Measurements from ENCODE around the gene SYP. TPM values are rescaled to one million over a fixed set of nuclear protein-coding genes. Genes with fewer than 3 reads are reported as not detected.

SYP gene
- total and polyA plus RNA-seq, 10 of the 15 experiments (the other 5 are each of a cell fraction or from before 2014, with no cell fraction given): 0.34 to 1.7 (median 0.74) TPM

DNA sequence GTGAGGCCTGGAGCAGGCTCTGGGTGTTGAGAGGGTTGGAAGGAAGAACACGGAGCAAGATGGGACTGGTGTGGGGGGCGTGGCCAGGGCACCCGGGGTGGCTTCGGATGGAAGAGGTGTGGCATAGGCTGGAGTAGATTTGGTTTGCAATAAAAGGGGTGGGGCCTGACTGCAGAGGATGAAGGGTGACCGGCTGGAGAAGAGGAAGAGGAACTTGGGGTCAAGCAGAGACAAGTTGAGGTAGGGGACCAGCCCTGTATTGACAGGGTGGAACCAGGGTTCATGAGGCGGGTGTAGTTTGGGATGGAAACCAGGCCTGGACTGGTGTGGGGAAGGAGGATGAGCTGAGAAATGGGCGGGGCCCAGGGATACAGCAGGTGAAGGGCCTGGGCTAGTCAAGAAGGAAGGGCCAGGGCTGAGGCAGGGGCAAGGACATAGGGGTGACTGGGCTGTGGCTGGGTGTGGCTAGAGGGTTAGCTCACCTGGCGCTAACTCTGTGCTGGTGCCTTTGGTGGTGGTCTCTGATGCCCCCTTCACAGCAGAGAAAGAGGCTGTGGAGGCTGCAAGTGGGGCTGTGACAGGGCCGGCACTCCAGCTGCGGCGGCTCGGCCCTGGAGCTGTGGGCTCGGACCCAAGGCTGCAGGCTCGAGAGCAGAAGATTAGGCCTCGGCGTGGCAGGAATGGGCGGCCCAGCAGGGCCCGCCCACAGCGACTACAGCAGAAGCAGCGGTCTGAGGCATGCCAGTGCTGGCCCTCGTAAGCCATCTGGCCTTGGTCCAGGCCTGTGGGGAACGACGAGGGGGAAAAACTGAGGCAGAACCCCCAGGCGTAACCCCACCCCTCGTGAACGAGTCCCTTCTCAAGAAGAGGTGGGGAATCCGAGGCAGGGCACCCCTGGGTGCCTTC is 23.3 kb downstream of the SYP start:
- in situ Hi-C loops (cut with MboI): no loop called here
- RAD21 ChIA-PET (ENCODE audit: unreplicated experiment): interaction anchor here (1.0 kb wide), 1 partner anchor 34 kb away, joined by 4 read pairs; no protein-coding TSS in a partner anchor
- ATAC-seq (no peak), DNase-seq (ENCODE audit: low read depth, low spot score) (no peak), FAIRE-seq (no peak)
- CTCF ChIA-PET: interaction anchor here (1.0 to 1.1 kb wide), 2 partner anchors 8 to 21 kb away, joined by 3 to 4 read pairs; no protein-coding TSS in a partner anchor
- Histone ChIP-seq H3K4me2 (ENCODE audit: control insufficient read depth, insufficient read depth) (no peak overlapping the region), H4K20me1 (ENCODE audit: control insufficient read depth, insufficient read depth) (no peaks in the 10 kb centered on the region), H2AFZ (ENCODE audit: control insufficient read depth, low read depth, low read length) (no peak overlapping the region), H3K27me3 (replicated peaks in 1 of 2; ENCODE audit: control insufficient read depth in 2 of 2, insufficient read depth in 2 of 2, low read length in 1 of 2) (no peaks in the 10 kb centered on the region), H3K4me3 (no peak overlapping the region), H3K4me1 (ENCODE audit: control insufficient read depth, insufficient read depth, low read length) (peaks cover 5% of the 10 kb centered on the region; the same call in 1 of the 2 replicates), H3K27ac (ENCODE audit: control insufficient read depth, insufficient read depth) (no peak overlapping the region), H3K36me3 (ENCODE audit: control insufficient read depth in 2 of 2, insufficient read depth in 2 of 2, low read length in 1 of 2) (no peaks in the 10 kb centered on the region; a peak in 3 of 4 replicates), H3K9me3 (replicated peaks; ENCODE audit: control insufficient read depth, insufficient read depth, low read length) (no peaks in the 10 kb centered on the region; the same call in 2 of the 3 replicates), H3K9ac (ENCODE audit: control insufficient read depth, insufficient read depth, low read length) (no peak overlapping the region), H3K79me2 (ENCODE audit: control insufficient read depth, insufficient read depth, low read length) (peaks cover 6% of the 10 kb centered on the region)
- POLR2A ChIA-PET: interaction anchor here (0.6 to 0.9 kb wide), 2 partner anchors 9 to 1832 kb away, joined by 3 read pairs; no protein-coding TSS in a partner anchor
- intact Hi-C loops (cut with micrococcal nuclease; ENCODE audit: unreplicated experiment): no loop called here
- TF ChIP-seq RAD51 (IDR thresholded peaks at IDR 0.05): no peak
- TF ChIP-seq RCOR1 (conservative IDR thresholded peaks at IDR 0.05; ENCODE audit: low read depth, low read length): no peak
- TF ChIP-seq, protein P1, sequence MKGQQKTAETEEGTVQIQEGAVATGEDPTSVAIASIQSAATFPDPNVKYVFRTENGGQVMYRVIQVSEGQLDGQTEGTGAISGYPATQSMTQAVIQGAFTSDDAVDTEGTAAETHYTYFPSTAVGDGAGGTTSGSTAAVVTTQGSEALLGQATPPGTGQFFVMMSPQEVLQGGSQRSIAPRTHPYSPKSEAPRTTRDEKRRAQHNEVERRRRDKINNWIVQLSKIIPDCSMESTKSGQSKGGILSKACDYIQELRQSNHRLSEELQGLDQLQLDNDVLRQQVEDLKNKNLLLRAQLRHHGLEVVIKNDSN (IDR thresholded peaks at IDR 0.05; ENCODE audit: borderline replicate concordance, extremely low read length, insufficient read depth, low read depth, low read length): no peak
- TF ChIP-seq TCF12 (IDR thresholded peaks at IDR 0.05; ENCODE audit: low read depth, low read length): no peak
- no peak for TF ChIP-seq NFIC (IDR thresholded peaks at IDR 0.05; ENCODE audit: low read depth, low read length)
- TF ChIP-seq SMC3 (IDR thresholded peaks at IDR 0.05; ENCODE audit: borderline replicate concordance, low read length): no peak
- no peak for TF ChIP-seq BRCA1 (IDR thresholded peaks at IDR 0.05; ENCODE audit: low read depth, low read length)
- no peak for TF ChIP-seq MYC (IDR thresholded peaks at IDR 0.05; ENCODE audit: insufficient read depth, insufficient read length, insufficient replicate concordance, low read length, severe bottlenecking)
- TF ChIP-seq, protein P2, sequence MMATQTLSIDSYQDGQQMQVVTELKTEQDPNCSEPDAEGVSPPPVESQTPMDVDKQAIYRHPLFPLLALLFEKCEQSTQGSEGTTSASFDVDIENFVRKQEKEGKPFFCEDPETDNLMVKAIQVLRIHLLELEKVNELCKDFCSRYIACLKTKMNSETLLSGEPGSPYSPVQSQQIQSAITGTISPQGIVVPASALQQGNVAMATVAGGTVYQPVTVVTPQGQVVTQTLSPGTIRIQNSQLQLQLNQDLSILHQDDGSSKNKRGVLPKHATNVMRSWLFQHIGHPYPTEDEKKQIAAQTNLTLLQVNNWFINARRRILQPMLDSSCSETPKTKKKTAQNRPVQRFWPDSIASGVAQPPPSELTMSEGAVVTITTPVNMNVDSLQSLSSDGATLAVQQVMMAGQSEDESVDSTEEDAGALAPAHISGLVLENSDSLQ (IDR thresholded peaks at IDR 0.05): no peak
- no peak for TF ChIP-seq KLF5 (IDR thresholded peaks at IDR 0.05; ENCODE audit: partially characterized antibody)
- TF ChIP-seq EP300 (IDR thresholded peaks at IDR 0.05; ENCODE audit: borderline replicate concordance in 1 of 2, control insufficient read depth in 1 of 2, low read depth in 2 of 2, low read length in 2 of 2): no peak
- TF ChIP-seq TARDBP (IDR thresholded peaks at IDR 0.05; ENCODE audit: borderline replicate concordance): no peak
- TF ChIP-seq, protein P3, sequence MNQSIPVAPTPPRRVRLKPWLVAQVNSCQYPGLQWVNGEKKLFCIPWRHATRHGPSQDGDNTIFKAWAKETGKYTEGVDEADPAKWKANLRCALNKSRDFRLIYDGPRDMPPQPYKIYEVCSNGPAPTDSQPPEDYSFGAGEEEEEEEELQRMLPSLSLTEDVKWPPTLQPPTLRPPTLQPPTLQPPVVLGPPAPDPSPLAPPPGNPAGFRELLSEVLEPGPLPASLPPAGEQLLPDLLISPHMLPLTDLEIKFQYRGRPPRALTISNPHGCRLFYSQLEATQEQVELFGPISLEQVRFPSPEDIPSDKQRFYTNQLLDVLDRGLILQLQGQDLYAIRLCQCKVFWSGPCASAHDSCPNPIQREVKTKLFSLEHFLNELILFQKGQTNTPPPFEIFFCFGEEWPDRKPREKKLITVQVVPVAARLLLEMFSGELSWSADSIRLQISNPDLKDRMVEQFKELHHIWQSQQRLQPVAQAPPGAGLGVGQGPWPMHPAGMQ (IDR thresholded peaks at IDR 0.05; ENCODE audit: borderline replicate concordance): no peak
- TF ChIP-seq EZH2 (IDR thresholded peaks at IDR 0.05; ENCODE audit: borderline replicate concordance, control insufficient read depth, low read depth, low read length): no peak
- TF ChIP-seq ZBED1 (IDR thresholded peaks at IDR 0.05; ENCODE audit: borderline replicate concordance): no peak
- no peak for TF ChIP-seq CBFB (IDR thresholded peaks at IDR 0.05; ENCODE audit: low read depth)
- SMC1A ChIA-PET (ENCODE audit: uncharacterized antibody, unreplicated experiment): no interaction called here
- BruUV-seq (replicated peaks): no TSS peak
- WGBS (ENCODE audit: insufficient coverage, insufficient replicate concordance, low lambda C conversion rate, missing lambda C conversion rate): 66% methylated on average over 27 of the region's 27 CpGs

All from GM12878 (cell line).